Measurements from ENCODE around the gene HAS3. TPM values are rescaled to one million over a fixed set of nuclear protein-coding genes. Genes with fewer than 3 reads are reported as not detected.

The HAS3 gene
- total and polyA plus RNA-seq, 4 donors: 0.09 to 0.75 (median 0.26) TPM

DNA sequence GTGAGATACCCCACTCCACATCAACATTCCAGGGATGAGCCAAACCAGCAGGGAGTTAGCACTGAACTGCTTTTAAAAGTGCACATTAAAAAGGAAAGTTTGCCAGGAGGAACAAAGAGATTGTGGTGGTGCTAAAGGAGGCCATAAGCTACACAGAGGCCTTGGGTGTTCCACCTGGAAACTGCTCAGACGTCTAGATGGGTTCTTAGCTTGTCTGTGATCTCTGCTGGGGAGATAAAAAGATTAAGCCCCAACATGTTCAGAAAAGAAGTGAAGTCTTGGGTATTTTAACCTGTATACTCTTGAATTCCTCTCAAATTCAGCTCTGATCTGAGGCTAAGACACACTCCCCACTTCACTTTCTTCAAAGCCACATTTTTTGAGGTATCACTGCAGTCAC, 10.4 kb downstream of the HAS3 start:
- Histone ChIP-seq H3K4me3 (ENCODE audit: low read depth in 1 of 3, low read length in 3 of 3) (no peak overlapping the region), H3K9ac (ENCODE audit: low read depth in 1 of 2, low read length in 2 of 2) (no peak overlapping the region), H3K36me3 (ENCODE audit: control insufficient read depth in 4 of 4, insufficient read depth in 3 of 4, low read depth in 1 of 4, low read length in 3 of 4) (peaks cover 4 to 24% (median 7%) of the 10 kb centered on the region in 4 donors), H3K4me1 (ENCODE audit: control insufficient read depth in 4 of 4, insufficient read depth in 4 of 4, low read length in 3 of 4) (peaks cover 11 to 36% (median 17%) of the 10 kb centered on the region in 4 donors), H3K9me3 (ENCODE audit: control insufficient read depth in 4 of 4, low read length in 3 of 4) (no peaks in the 10 kb centered on the region), H3K27ac (ENCODE audit: low read depth in 1 of 2, low read length in 2 of 2) (no peak overlapping the region), H3K27me3 (ENCODE audit: control insufficient read depth in 4 of 4, insufficient read depth in 4 of 4, low read length in 3 of 4) (no peaks in the 10 kb centered on the region)
- no peak for DNase-seq (ENCODE audit: low spot score)
- 86% methylated on average over 1 of the region's 1 CpG for WGBS
- TF ChIP-seq NR2F2 (IDR thresholded peaks at IDR 0.05): no peak

DNA sequence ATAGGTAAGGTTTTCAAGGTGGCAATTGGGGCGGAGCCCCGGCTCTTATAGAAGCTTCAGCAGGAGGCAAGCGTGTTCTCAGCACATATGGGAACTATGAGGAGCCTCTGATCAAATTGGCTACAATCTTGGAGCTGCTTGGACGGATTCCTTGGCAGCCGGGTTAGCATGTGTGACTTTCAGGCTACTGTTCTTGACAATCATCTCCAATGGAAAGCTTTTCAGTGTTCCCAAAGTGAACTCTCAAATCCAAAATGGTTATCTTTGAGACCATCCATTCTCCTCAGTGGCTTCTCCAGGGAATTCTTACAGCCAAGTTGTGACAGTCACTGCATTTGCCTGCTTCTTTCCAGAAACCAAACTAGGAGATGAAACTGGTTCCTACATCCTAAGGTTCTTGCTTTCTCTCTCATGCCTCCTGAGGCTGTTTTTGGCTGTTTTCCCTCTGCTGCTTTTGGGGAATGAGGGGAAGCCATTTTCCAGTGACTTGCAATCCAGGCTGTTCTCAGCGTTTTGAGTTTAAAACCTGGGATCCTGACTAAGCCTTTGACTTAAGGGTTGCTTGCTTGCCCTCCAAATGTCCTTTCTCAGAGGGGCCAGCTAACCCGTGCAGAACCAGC, 10.9 kb downstream of the HAS3 start:
- peaks cover 11 to 36% (median 17%) of the 10 kb centered on the region in 4 donors for H3K4me1 ChIP-seq (ENCODE audit: control insufficient read depth in 4 of 4, insufficient read depth in 4 of 4, low read length in 3 of 4)
- H3K9ac ChIP-seq (ENCODE audit: low read depth in 1 of 2, low read length in 2 of 2): no peak overlapping the region
- H3K9me3 ChIP-seq (ENCODE audit: control insufficient read depth in 4 of 4, low read length in 3 of 4): no peaks in the 10 kb centered on the region
- DNase-seq (ENCODE audit: low spot score): no peak
- no peak overlapping the region for H3K4me3 ChIP-seq (ENCODE audit: low read depth in 1 of 3, low read length in 3 of 3)
- H3K27me3 ChIP-seq (ENCODE audit: control insufficient read depth in 4 of 4, insufficient read depth in 4 of 4, low read length in 3 of 4): no peaks in the 10 kb centered on the region
- TF ChIP-seq FOXA2 (IDR thresholded peaks at IDR 0.05) (no peak), NR2F2 (IDR thresholded peaks at IDR 0.05) (no peak), SP1 (IDR thresholded peaks at IDR 0.05) (no peak), MAX (IDR thresholded peaks at IDR 0.05) (no peak), HNF4A (conservative IDR thresholded peaks at IDR 0.05) (no peak), YY1 (IDR thresholded peaks at IDR 0.05) (no peak), RXRA (IDR thresholded peaks at IDR 0.05) (no peak), HNF4G (IDR thresholded peaks at IDR 0.05) (no peak), FOXA1 (IDR thresholded peaks at IDR 0.05) (no peak), CTCF (IDR thresholded peaks at IDR 0.05; ENCODE audit: low read depth, low read length, missing input control) (no peak), TAF1 (conservative IDR thresholded peaks at IDR 0.05) (no peak), EGR1 (IDR thresholded peaks at IDR 0.05; ENCODE audit: low read depth in 2 of 2) (no peak), GABPA (IDR thresholded peaks at IDR 0.05 in 1 of 2, conservative IDR thresholded peaks at IDR 0.05 in 1 of 2) (no peak), JUND (IDR thresholded peaks at IDR 0.05) (no peak), RAD21 (IDR thresholded peaks at IDR 0.05) (no peak)
- TF ChIP-seq, protein P1, sequence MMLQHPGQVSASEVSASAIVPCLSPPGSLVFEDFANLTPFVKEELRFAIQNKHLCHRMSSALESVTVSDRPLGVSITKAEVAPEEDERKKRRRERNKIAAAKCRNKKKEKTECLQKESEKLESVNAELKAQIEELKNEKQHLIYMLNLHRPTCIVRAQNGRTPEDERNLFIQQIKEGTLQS (IDR thresholded peaks at IDR 0.05): no peak
- TF ChIP-seq, protein P2, sequence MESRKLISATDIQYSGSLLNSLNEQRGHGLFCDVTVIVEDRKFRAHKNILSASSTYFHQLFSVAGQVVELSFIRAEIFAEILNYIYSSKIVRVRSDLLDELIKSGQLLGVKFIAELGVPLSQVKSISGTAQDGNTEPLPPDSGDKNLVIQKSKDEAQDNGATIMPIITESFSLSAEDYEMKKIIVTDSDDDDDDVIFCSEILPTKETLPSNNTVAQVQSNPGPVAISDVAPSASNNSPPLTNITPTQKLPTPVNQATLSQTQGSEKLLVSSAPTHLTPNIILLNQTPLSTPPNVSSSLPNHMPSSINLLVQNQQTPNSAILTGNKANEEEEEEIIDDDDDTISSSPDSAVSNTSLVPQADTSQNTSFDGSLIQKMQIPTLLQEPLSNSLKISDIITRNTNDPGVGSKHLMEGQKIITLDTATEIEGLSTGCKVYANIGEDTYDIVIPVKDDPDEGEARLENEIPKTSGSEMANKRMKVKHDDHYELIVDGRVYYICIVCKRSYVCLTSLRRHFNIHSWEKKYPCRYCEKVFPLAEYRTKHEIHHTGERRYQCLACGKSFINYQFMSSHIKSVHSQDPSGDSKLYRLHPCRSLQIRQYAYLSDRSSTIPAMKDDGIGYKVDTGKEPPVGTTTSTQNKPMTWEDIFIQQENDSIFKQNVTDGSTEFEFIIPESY (IDR thresholded peaks at IDR 0.05): no peak
- TF ChIP-seq, protein P3, sequence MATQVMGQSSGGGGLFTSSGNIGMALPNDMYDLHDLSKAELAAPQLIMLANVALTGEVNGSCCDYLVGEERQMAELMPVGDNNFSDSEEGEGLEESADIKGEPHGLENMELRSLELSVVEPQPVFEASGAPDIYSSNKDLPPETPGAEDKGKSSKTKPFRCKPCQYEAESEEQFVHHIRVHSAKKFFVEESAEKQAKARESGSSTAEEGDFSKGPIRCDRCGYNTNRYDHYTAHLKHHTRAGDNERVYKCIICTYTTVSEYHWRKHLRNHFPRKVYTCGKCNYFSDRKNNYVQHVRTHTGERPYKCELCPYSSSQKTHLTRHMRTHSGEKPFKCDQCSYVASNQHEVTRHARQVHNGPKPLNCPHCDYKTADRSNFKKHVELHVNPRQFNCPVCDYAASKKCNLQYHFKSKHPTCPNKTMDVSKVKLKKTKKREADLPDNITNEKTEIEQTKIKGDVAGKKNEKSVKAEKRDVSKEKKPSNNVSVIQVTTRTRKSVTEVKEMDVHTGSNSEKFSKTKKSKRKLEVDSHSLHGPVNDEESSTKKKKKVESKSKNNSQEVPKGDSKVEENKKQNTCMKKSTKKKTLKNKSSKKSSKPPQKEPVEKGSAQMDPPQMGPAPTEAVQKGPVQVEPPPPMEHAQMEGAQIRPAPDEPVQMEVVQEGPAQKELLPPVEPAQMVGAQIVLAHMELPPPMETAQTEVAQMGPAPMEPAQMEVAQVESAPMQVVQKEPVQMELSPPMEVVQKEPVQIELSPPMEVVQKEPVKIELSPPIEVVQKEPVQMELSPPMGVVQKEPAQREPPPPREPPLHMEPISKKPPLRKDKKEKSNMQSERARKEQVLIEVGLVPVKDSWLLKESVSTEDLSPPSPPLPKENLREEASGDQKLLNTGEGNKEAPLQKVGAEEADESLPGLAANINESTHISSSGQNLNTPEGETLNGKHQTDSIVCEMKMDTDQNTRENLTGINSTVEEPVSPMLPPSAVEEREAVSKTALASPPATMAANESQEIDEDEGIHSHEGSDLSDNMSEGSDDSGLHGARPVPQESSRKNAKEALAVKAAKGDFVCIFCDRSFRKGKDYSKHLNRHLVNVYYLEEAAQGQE (IDR thresholded peaks at IDR 0.05): no peak
- peaks cover 6 to 28% (median 9%) of the 10 kb centered on the region in 4 donors for H3K36me3 ChIP-seq (ENCODE audit: control insufficient read depth in 4 of 4, insufficient read depth in 3 of 4, low read depth in 1 of 4, low read length in 3 of 4)
- no peak overlapping the region for H3K27ac ChIP-seq (ENCODE audit: low read depth in 1 of 2, low read length in 2 of 2)
- 91% methylated on average over 7 of the region's 7 CpGs for WGBS
